ENCODE results near the gene TFE3. TPM values are rescaled to one million over a fixed set of nuclear protein-coding genes. Genes with fewer than 3 reads are reported as not detected.

The TFE3 gene
- total RNA-seq, 2 experiments from 2014 or later = 21.0 to 23.3 TPM

- H3K4me3 Mint-ChIP-seq = no peak overlapping the region
These were observed 23.1 kb upstream of the TFE3 start for GRCh38 chrX:49066278-49066677.

GRCh38 chrX:49064735-49065134 lies 21.6 kb upstream of the TFE3 start:
- H3K9me3 Mint-ChIP-seq = no peaks in the 10 kb centered on the region
- H3K36me3 Mint-ChIP-seq = no peaks in the 10 kb centered on the region
- H3K4me3 Mint-ChIP-seq = no peak overlapping the region
- H3K27me3 Mint-ChIP-seq = no peaks in the 10 kb centered on the region
- no peak for DNase-seq
- H3K4me1 Mint-ChIP-seq = no peaks in the 10 kb centered on the region
- no peak overlapping the region for H3K27ac Mint-ChIP-seq

More at GRCh38 chrX:49066278-49066677, 23.1 kb upstream of the TFE3 start:
- Mint-ChIP-seq H3K27me3 (no peaks in the 10 kb centered on the region), H3K27ac (no peak overlapping the region), H3K4me1 (peaks cover 4% of the 10 kb centered on the region), H3K9me3 (no peaks in the 10 kb centered on the region), H3K36me3 (peaks cover 2% of the 10 kb centered on the region)
- DNase-seq = no peak

- H3K4me1 Mint-ChIP-seq = no peaks in the 10 kb centered on the region
- no peak for DNase-seq
- no peaks in the 10 kb centered on the region for H3K9me3 Mint-ChIP-seq
- H3K36me3 Mint-ChIP-seq = no peaks in the 10 kb centered on the region
- H3K27ac Mint-ChIP-seq = no peak overlapping the region
- H3K27me3 Mint-ChIP-seq = no peaks in the 10 kb centered on the region
- no peak overlapping the region for H3K4me3 Mint-ChIP-seq
These were observed 21.1 kb upstream of the TFE3 start for GRCh38 chrX:49064303-49064702.

- H3K27ac Mint-ChIP-seq = no peak overlapping the region
- H3K4me3 Mint-ChIP-seq = no peak overlapping the region
- no peaks in the 10 kb centered on the region for H3K27me3 Mint-ChIP-seq
- no peaks in the 10 kb centered on the region for H3K36me3 Mint-ChIP-seq
- no peak for DNase-seq
- no peaks in the 10 kb centered on the region for H3K4me1 Mint-ChIP-seq
- no peaks in the 10 kb centered on the region for H3K9me3 Mint-ChIP-seq
These were observed 20.6 kb upstream of the TFE3 start for GRCh38 chrX:49063715-49064114.

- no peak overlapping the region for H3K4me3 Mint-ChIP-seq
- peaks cover 8% of the 10 kb centered on the region for H3K4me1 Mint-ChIP-seq
- no peaks in the 10 kb centered on the region for H3K9me3 Mint-ChIP-seq
- no peak overlapping the region for H3K27ac Mint-ChIP-seq
- no peaks in the 10 kb centered on the region for H3K36me3 Mint-ChIP-seq
- DNase-seq = no peak
- no peaks in the 10 kb centered on the region for H3K27me3 Mint-ChIP-seq
These were observed 18.8 kb upstream of the TFE3 start for GRCh38 chrX:49061916-49062315.

- H3K4me1 Mint-ChIP-seq = peaks cover 12% of the 10 kb centered on the region
- peak overlapping the region; percentile 8 for H3K27ac Mint-ChIP-seq
- H3K27me3 Mint-ChIP-seq = no peaks in the 10 kb centered on the region
- H3K4me3 Mint-ChIP-seq = no peak overlapping the region
- H3K9me3 Mint-ChIP-seq = no peaks in the 10 kb centered on the region
- H3K36me3 Mint-ChIP-seq = no peaks in the 10 kb centered on the region
- DNase-seq = no peak
These were observed 18.3 kb upstream of the TFE3 start for GRCh38 chrX:49061490-49061889.

- no peaks in the 10 kb centered on the region for H3K9me3 Mint-ChIP-seq
- H3K27ac Mint-ChIP-seq = peak overlapping the region; percentile 42
- H3K4me3 Mint-ChIP-seq = no peak overlapping the region
- H3K4me1 Mint-ChIP-seq = peaks cover 14% of the 10 kb centered on the region
- H3K36me3 Mint-ChIP-seq = no peaks in the 10 kb centered on the region
- no peaks in the 10 kb centered on the region for H3K27me3 Mint-ChIP-seq
- DNase-seq = no peak
These were observed 17.8 kb upstream of the TFE3 start for GRCh38 chrX:49060914-49061313.

- no peak overlapping the region for H3K4me3 Mint-ChIP-seq
- H3K27ac Mint-ChIP-seq = no peak overlapping the region
- H3K4me1 Mint-ChIP-seq = peaks cover 22% of the 10 kb centered on the region
- no peaks in the 10 kb centered on the region for H3K9me3 Mint-ChIP-seq
- H3K36me3 Mint-ChIP-seq = peaks cover 2% of the 10 kb centered on the region
- no peaks in the 10 kb centered on the region for H3K27me3 Mint-ChIP-seq
- no peak for DNase-seq
These were observed 16.5 kb upstream of the TFE3 start for GRCh38 chrX:49059681-49060085.

- Mint-ChIP-seq H3K27ac (no peak overlapping the region), H3K4me1 (peaks cover 27% of the 10 kb centered on the region), H3K27me3 (no peaks in the 10 kb centered on the region), H3K4me3 (no peak overlapping the region), H3K36me3 (peaks cover 4% of the 10 kb centered on the region), H3K9me3 (no peaks in the 10 kb centered on the region)
- DNase-seq = no peak
These were observed 16.0 kb upstream of the TFE3 start for GRCh38 chrX:49059201-49059600.

- no peaks in the 10 kb centered on the region for H3K9me3 Mint-ChIP-seq
- no peak within 1 kb of the TSS for H3K27ac Mint-ChIP-seq
- H3K4me3 Mint-ChIP-seq = no peak within 1 kb of the TSS
- H3K4me1 Mint-ChIP-seq = peaks cover 30% of the 10 kb centered on the region
- peaks cover 4% of the 10 kb centered on the region for H3K36me3 Mint-ChIP-seq
- no peak for DNase-seq
- no peaks in the 10 kb centered on the region for H3K27me3 Mint-ChIP-seq
These were observed 15.6 kb upstream of the TFE3 start, which contains the start of gene CCDC120 for GRCh38 chrX:49058794-49059193. CCDC120 (plus strand) TSS chrX:49058999; CDS start chrX:49062042, 3,043 bp downstream.

GRCh38 chrX:49054073-49054762 lies 11.1 kb upstream of the TFE3 start:
- Mint-ChIP-seq H3K27me3 (no peaks in the 10 kb centered on the region), H3K36me3 (peaks cover 4% of the 10 kb centered on the region), H3K27ac (peak overlapping the region; percentile 85), H3K9me3 (no peaks in the 10 kb centered on the region), H3K4me3 (peak overlapping the region; percentile 88), H3K4me1 (peaks cover 36% of the 10 kb centered on the region)
- no peak for DNase-seq

GRCh38 chrX:49053223-49054072 lies 10.3 kb upstream of the TFE3 start:
- DNase-seq = peak; percentile 71
- no peaks in the 10 kb centered on the region for H3K27me3 Mint-ChIP-seq
- H3K27ac Mint-ChIP-seq = peak overlapping the region; percentile 85
- H3K36me3 Mint-ChIP-seq = peaks cover 4% of the 10 kb centered on the region
- H3K9me3 Mint-ChIP-seq = no peaks in the 10 kb centered on the region
- peaks cover 36% of the 10 kb centered on the region for H3K4me1 Mint-ChIP-seq
- peak overlapping the region; percentile 88 for H3K4me3 Mint-ChIP-seq

GRCh38 chrX:49043987-49044281 lies 777 bp upstream of the TFE3 start:
- no peak for DNase-seq
- Mint-ChIP-seq H3K36me3 (no peaks in the 10 kb centered on the region), H3K4me3 (peak overlapping the region; percentile 79), H3K9me3 (no peaks in the 10 kb centered on the region), H3K27me3 (no peaks in the 10 kb centered on the region), H3K27ac (peak overlapping the region; percentile 80), H3K4me1 (peaks cover 28% of the 10 kb centered on the region)

- no peak for DNase-seq
- Mint-ChIP-seq H3K9me3 (no peaks in the 10 kb centered on the region), H3K27me3 (no peaks in the 10 kb centered on the region), H3K27ac (peak overlapping the region; percentile 91), H3K36me3 (peaks cover 4% of the 10 kb centered on the region), H3K4me3 (peak overlapping the region; percentile 92), H3K4me1 (peaks cover 28% of the 10 kb centered on the region)
These were observed 457 bp downstream of the TFE3 start for GRCh38 chrX:49042581-49043219.
